WTC11 (cell line): ENCODE measurements around the gene GPR6. TPM values are rescaled to one million over a fixed set of nuclear protein-coding genes. Genes with fewer than 3 reads are reported as not detected.

Experiments
- ATAC-seq: fragments of 200-7000 bp; cut with Tn5 transposase; 2 replicates; pipeline ENCODE4 v1.10.0; 2021; ENCODE audit warnings: mild to moderate bottlenecking, moderate library complexity
- CTCF ChIA-PET: fragments of 300-600 bp; sonication (Branson Sonifier 250); formaldehyde crosslinking; loops from one replicate; lab custom pipeline; 2021; ENCODE audit warnings: antibody characterized with exemption; lab: Charles Lee
- POLR2A ChIA-PET: fragments of 350-600 bp; sonication (Branson Sonifier 250); formaldehyde crosslinking; loops from one replicate; lab custom pipeline; 2021; ENCODE audit warnings: antibody characterized with exemption; lab: Charles Lee
- DNase-seq: peaks from one replicate; pipeline ENCODE4 v3.0.0; 2021; ENCODE audit warnings: low spot score
- H3K27ac Mint-ChIP-seq: 2 replicates; pipeline ENCODE4 v1.8.0; 2021; ENCODE audit warnings: mixed read lengths
- H3K27me3 Mint-ChIP-seq: 2 replicates; pipeline ENCODE4 v1.8.0; 2021; ENCODE audit warnings: low read depth, mild to moderate bottlenecking, moderate library complexity, mixed read lengths
- H3K36me3 Mint-ChIP-seq: 2 replicates; pipeline ENCODE4 v1.8.0; 2021; ENCODE audit warnings: mixed read lengths
- H3K4me1 Mint-ChIP-seq: 2 replicates; pipeline ENCODE4 v1.8.0; 2022; ENCODE audit warnings: mixed read lengths
- H3K4me3 Mint-ChIP-seq: 2 replicates; pipeline ENCODE4 v1.8.0; 2021; ENCODE audit warnings: mild to moderate bottlenecking, moderate library complexity, mixed read lengths
- H3K9me3 Mint-ChIP-seq: 2 replicates; pipeline ENCODE4 v1.8.0; 2021; ENCODE audit warnings: mixed read lengths
- ATF1 ChIP-seq: sonication (generic); formaldehyde crosslinking; IDR thresholded peaks from 2 replicates; pipeline ENCODE4 v1.8.1; 2023; ENCODE audit warnings: mild to moderate bottlenecking, moderate library complexity, missing genetic modification reagents
- ATF2 ChIP-seq: sonication (generic); formaldehyde crosslinking; IDR thresholded peaks from 2 replicates; pipeline ENCODE4 v1.8.1; 2022; ENCODE audit warnings: low read depth, missing genetic modification reagents, borderline replicate concordance
- CREB1 ChIP-seq: sonication (generic); formaldehyde crosslinking; IDR thresholded peaks from 2 replicates; pipeline ENCODE4 v1.8.0; 2023; ENCODE audit warnings: mild to moderate bottlenecking, missing genetic modification reagents
- CTCF ChIP-seq: fragments of 200-600 bp; IDR thresholded peaks from 2 replicates; pipeline ENCODE4 v1.8.0; 2022; ENCODE audit warnings: antibody characterized with exemption
- EMX1 ChIP-seq: fragments of 250-450 bp; sonication (Bioruptor Pico); IDR thresholded peaks from 2 replicates; pipeline ENCODE4 v1.8.0; 2021; ENCODE audit warnings: mild to moderate bottlenecking
- ESRRA ChIP-seq: sonication (generic); formaldehyde crosslinking; IDR thresholded peaks from 2 replicates; pipeline ENCODE4 v1.8.1; 2022; ENCODE audit warnings: mild to moderate bottlenecking, missing genetic modification reagents, borderline replicate concordance
- FOXK1 ChIP-seq: sonication (generic); formaldehyde crosslinking; IDR thresholded peaks from 2 replicates; pipeline ENCODE4 v1.8.0; 2022; ENCODE audit warnings: mild to moderate bottlenecking, moderate library complexity, missing genetic modification reagents
- GABPB1 ChIP-seq: sonication (generic); formaldehyde crosslinking; IDR thresholded peaks from 2 replicates; pipeline ENCODE4 v1.8.1; 2023; ENCODE audit warnings: mild to moderate bottlenecking, missing genetic modification reagents
- GRHL2 ChIP-seq: fragments of 250-450 bp; sonication (Bioruptor Pico); IDR thresholded peaks from 2 replicates; pipeline ENCODE4 v1.8.0; 2022; ENCODE audit warnings: mild to moderate bottlenecking, moderate library complexity; ENCODE audit not compliant: insufficient replicate concordance, severe bottlenecking
- NFATC4 ChIP-seq: fragments of 250-450 bp; sonication (Bioruptor Pico); IDR thresholded peaks from 2 replicates; pipeline ENCODE4 v1.9.0; 2021; ENCODE audit warnings: mild to moderate bottlenecking
- NFYB ChIP-seq: sonication (generic); formaldehyde crosslinking; conservative IDR thresholded peaks from 2 replicates; pipeline ENCODE4 v1.8.0; 2022; ENCODE audit warnings: low read depth, missing genetic modification reagents
- STAT6 ChIP-seq: sonication (generic); formaldehyde crosslinking; conservative IDR thresholded peaks from 2 replicates; pipeline ENCODE4 v1.8.1; 2023; ENCODE audit warnings: mild to moderate bottlenecking, low read depth, missing genetic modification reagents, moderate library complexity
- ZNF317 ChIP-seq: sonication (generic); formaldehyde crosslinking; IDR thresholded peaks from 2 replicates; pipeline ENCODE4 v1.8.1; 2023; ENCODE audit warnings: low read depth, mild to moderate bottlenecking, moderate library complexity, missing genetic modification reagents, borderline replicate concordance
- ZNF416 ChIP-seq: fragments of 250-450 bp; sonication (Bioruptor Pico); IDR thresholded peaks from 2 replicates; pipeline ENCODE4 v1.9.0; 2021; ENCODE audit warnings: mild to moderate bottlenecking, inconsistent platforms
- ZNF423 ChIP-seq: fragments of 250-450 bp; sonication (Bioruptor Pico); IDR thresholded peaks from 2 replicates; pipeline ENCODE4 v2.1.2; 2022; ENCODE audit warnings: mild to moderate bottlenecking, moderate library complexity
- ZNF512 ChIP-seq: sonication (generic); formaldehyde crosslinking; IDR thresholded peaks from 2 replicates; pipeline ENCODE4 v1.8.1; 2022; ENCODE audit warnings: missing genetic modification reagents, borderline replicate concordance
- ZNF671 ChIP-seq: fragments of 250-450 bp; sonication (Bioruptor Pico); IDR thresholded peaks from 2 replicates; pipeline ENCODE4 v1.8.0; 2021; ENCODE audit warnings: mild to moderate bottlenecking
- total RNA-seq: library from RNA; stranded (reverse); gene quantifications from 3 replicates; pipeline ENCODE4 v1.2.3, GENCODE V29; 2021
- TF ChIP-seq, protein P1 (sequence below): sonication (generic); formaldehyde crosslinking; IDR thresholded peaks from 2 replicates; pipeline ENCODE4 v1.8.0; 2023; ENCODE audit warnings: mild to moderate bottlenecking, missing genetic modification reagents
- TF ChIP-seq, protein P2 (sequence below): fragments of 250-450 bp; sonication (Bioruptor Pico); IDR thresholded peaks from 2 replicates; pipeline ENCODE4 v2.1.2; 2022; ENCODE audit warnings: mild to moderate bottlenecking, moderate library complexity
- TF ChIP-seq, protein P3 (sequence below): sonication (generic); formaldehyde crosslinking; IDR thresholded peaks from 2 replicates; pipeline ENCODE4 v1.8.0; 2022; ENCODE audit warnings: mild to moderate bottlenecking, missing genetic modification reagents
- TF ChIP-seq, protein P4 (sequence below): sonication (generic); formaldehyde crosslinking; conservative IDR thresholded peaks from 2 replicates; pipeline ENCODE4 v1.8.1; 2022; ENCODE audit warnings: mild to moderate bottlenecking, missing genetic modification reagents

GPR6 gene
- total RNA-seq, 1 experiment from 2014 or later: 0.22 TPM

DNA sequence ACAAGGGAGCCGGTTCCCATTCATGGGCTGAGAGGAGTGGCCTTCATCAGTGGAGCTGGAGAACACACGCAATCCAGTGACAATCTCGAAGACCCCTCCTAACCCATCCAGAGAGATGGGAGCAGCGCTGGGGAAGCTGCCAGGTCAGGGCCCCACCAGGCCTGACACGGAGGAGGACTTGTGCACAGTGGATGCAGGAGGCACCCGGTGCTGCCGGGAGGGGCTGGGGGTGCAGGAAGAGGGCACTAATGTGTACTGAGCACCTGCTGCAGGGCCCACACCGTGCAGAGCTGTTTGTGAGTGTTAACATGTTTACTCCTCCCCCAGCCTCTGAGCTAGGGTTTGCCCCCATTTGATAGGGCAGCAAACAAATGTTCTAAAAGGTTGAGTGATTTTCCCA, 43.8 kb upstream of the GPR6 start (continued):
- TF ChIP-seq ZNF423 (no peak), FOXK1 (CRISPR knock-in tag) (no peak), CREB1 (CRISPR knock-in tag) (no peak), GRHL2 (no peak), ATF2 (no peak), STAT6 (CRISPR knock-in tag) (no peak), NFATC4 (CRISPR knock-in tag) (no peak), ATF1 (no peak), ZNF671 (no peak), ESRRA (CRISPR knock-in tag) (no peak), CTCF (no peak)
- TF ChIP-seq, protein P1, sequence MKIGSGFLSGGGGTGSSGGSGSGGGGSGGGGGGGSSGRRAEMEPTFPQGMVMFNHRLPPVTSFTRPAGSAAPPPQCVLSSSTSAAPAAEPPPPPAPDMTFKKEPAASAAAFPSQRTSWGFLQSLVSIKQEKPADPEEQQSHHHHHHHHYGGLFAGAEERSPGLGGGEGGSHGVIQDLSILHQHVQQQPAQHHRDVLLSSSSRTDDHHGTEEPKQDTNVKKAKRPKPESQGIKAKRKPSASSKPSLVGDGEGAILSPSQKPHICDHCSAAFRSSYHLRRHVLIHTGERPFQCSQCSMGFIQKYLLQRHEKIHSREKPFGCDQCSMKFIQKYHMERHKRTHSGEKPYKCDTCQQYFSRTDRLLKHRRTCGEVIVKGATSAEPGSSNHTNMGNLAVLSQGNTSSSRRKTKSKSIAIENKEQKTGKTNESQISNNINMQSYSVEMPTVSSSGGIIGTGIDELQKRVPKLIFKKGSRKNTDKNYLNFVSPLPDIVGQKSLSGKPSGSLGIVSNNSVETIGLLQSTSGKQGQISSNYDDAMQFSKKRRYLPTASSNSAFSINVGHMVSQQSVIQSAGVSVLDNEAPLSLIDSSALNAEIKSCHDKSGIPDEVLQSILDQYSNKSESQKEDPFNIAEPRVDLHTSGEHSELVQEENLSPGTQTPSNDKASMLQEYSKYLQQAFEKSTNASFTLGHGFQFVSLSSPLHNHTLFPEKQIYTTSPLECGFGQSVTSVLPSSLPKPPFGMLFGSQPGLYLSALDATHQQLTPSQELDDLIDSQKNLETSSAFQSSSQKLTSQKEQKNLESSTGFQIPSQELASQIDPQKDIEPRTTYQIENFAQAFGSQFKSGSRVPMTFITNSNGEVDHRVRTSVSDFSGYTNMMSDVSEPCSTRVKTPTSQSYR (CRISPR knock-in tag): no peak

GRCh38 chr6:109939654-109940053, 38.5 kb upstream of the GPR6 start:
- no peak for TF ChIP-seq EMX1 (CRISPR knock-in tag)
- TF ChIP-seq ZNF317 (CRISPR knock-in tag): no peak
- TF ChIP-seq ZNF416 (CRISPR knock-in tag): no peak
- TF ChIP-seq ZNF423: no peak
- no peak for TF ChIP-seq GABPB1
- TF ChIP-seq, protein P2, sequence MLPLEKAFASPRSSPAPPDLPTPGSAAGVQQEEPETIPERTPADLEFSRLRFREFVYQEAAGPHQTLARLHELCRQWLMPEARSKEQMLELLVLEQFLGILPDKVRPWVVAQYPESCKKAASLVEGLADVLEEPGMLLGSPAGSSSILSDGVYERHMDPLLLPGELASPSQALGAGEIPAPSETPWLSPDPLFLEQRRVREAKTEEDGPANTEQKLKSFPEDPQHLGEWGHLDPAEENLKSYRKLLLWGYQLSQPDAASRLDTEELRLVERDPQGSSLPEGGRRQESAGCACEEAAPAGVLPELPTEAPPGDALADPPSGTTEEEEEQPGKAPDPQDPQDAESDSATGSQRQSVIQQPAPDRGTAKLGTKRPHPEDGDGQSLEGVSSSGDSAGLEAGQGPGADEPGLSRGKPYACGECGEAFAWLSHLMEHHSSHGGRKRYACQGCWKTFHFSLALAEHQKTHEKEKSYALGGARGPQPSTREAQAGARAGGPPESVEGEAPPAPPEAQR (CRISPR knock-in tag): no peak
- no peak for TF ChIP-seq NFYB
- no peak for TF ChIP-seq ZNF512
- TF ChIP-seq, protein P3, sequence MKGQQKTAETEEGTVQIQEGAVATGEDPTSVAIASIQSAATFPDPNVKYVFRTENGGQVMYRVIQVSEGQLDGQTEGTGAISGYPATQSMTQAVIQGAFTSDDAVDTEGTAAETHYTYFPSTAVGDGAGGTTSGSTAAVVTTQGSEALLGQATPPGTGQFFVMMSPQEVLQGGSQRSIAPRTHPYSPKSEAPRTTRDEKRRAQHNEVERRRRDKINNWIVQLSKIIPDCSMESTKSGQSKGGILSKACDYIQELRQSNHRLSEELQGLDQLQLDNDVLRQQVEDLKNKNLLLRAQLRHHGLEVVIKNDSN: no peak
- TF ChIP-seq, protein P4, sequence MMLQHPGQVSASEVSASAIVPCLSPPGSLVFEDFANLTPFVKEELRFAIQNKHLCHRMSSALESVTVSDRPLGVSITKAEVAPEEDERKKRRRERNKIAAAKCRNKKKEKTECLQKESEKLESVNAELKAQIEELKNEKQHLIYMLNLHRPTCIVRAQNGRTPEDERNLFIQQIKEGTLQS (CRISPR knock-in tag): no peak
- TF ChIP-seq, all 79 proteins: peak for 0
- ATAC-seq (no peak), DNase-seq (no peak)
- Mint-ChIP-seq H3K4me1 (peaks cover 25% of the 10 kb centered on the region), H3K27ac (no peak overlapping the region), H3K9me3 (peaks cover 27% of the 10 kb centered on the region), H3K4me3 (no peak overlapping the region), H3K36me3 (peaks cover 6% of the 10 kb centered on the region), H3K27me3 (peaks cover 9% of the 10 kb centered on the region)
- ChIA-PET CTCF (no interaction called here), POLR2A (no interaction called here)
